Transverse colon (tissue), 3 donors: ENCODE data around the gene TDRKH.
"Not testable (repeated sequence)": the region's sequence is repeated elsewhere in the genome, so short reads cannot be mapped to it uniquely, and the experiment has no call there.

Source experiments
- CTCF ChIP-seq, 5 experiments: fragments of 200-600 bp in 3 of 5; fragments of 450-650 bp in 2 of 5; sonication (generic) in 3 of 5; IDR thresholded peaks; 1 replicate in 2 of 5; 2 replicates in 3 of 5; pipeline ENCODE4 v1.5.1; 2016 to 2017; ENCODE audit warnings: antibody characterized with exemption in 5 of 5, inconsistent platforms in 3 of 5, mild to moderate bottlenecking in 2 of 5, moderate library complexity in 1 of 5
- EP300 ChIP-seq: sonication (generic); formaldehyde crosslinking; IDR thresholded peaks from one replicate; pipeline ENCODE4 v1.6.1; 2017; ENCODE audit warnings: antibody characterized with exemption, low read depth

GRCh38 chr1:151769270-151769669, 21.0 kb downstream of the TDRKH start:
- not testable (repeated sequence) for TF ChIP-seq CTCF (IDR thresholded peaks at IDR 0.05); EP300
